SK-N-SH (cell line): ENCODE measurements around the gene LAPTM5. TPM values are rescaled to one million over a fixed set of nuclear protein-coding genes. Genes with fewer than 3 reads are reported as not detected.

ENCODE experiments used
- CTCF ChIA-PET: fragments of 300-600, 350-600 bp; formaldehyde crosslinking; extraction: SDS; loops from one replicate; lab custom pipeline; 2021; lab: Yijun Ruan, JAX
- POLR2A ChIA-PET: fragments of 350-600 bp; sonication (Branson Sonifier 250); formaldehyde crosslinking; extraction: SDS; loops from one replicate; lab custom pipeline; 2020; ENCODE audit warnings: antibody characterized with exemption, inconsistent platforms; lab: Yijun Ruan, JAX
- DNase-seq: peaks from one replicate; pipeline ENCODE4 v3.0.0; 2012
- H2AFZ ChIP-seq: fragments of 200-600 bp; sonication (generic); 2 replicates; pipeline ENCODE4 v1.8.1; 2016; ENCODE audit warnings: antibody characterized with exemption, mild to moderate bottlenecking, low read depth
- H3F3A ChIP-seq: fragments of 200-600 bp; sonication (generic); replicated peaks from 2 replicates; pipeline ENCODE3; 2016; ENCODE audit warnings: antibody characterized with exemption, mild to moderate bottlenecking; ENCODE audit not compliant: insufficient read depth
- H3K27ac ChIP-seq, 2 experiments: fragments of 200-500 bp in 1 of 2; fragments of 200-600 bp in 1 of 2; sonication (Bioruptor generic) in 1 of 2; sonication (generic), shearing (Covaris generic) in 1 of 2; 2 replicates each; pipeline versions ENCODE4 v1.5.1 to v1.6.1; 2014 to 2016; ENCODE audit warnings: low read depth in 2 of 2, inconsistent platforms in 1 of 2, low read length in 1 of 2, mild to moderate bottlenecking in 1 of 2, mixed read lengths in 1 of 2
- H3K27me3 ChIP-seq: fragments of 200-600 bp; sonication (generic), shearing (Covaris generic); 2 replicates; pipeline ENCODE4 v1.6.1; 2016; ENCODE audit warnings: mixed run types; ENCODE audit not compliant: insufficient read depth
- H3K36me3 ChIP-seq, 2 experiments: fragments of 200-500 bp in 1 of 2; fragments of 200-600 bp in 1 of 2; sonication (Bioruptor generic) in 1 of 2; sonication (generic) in 1 of 2; replicated peaks in 1 of 2; 2 replicates each; pipeline versions ENCODE3 to v1.5.1; 2014 to 2016; ENCODE audit warnings: low read length in 1 of 2, mild to moderate bottlenecking in 1 of 2; ENCODE audit not compliant: insufficient read depth in 2 of 2, control insufficient read depth in 1 of 2
- H3K4me1 ChIP-seq, 2 experiments: fragments of 200-500 bp in 1 of 2; fragments of 200-600 bp in 1 of 2; sonication (Bioruptor generic) in 1 of 2; sonication (generic), shearing (Covaris generic) in 1 of 2; 2 replicates each; pipeline versions ENCODE4 v1.5.1 to v1.6.1; 2014 to 2016; ENCODE audit warnings: low read depth in 1 of 2, low read length in 1 of 2, mixed run types in 1 of 2; ENCODE audit not compliant: insufficient read depth in 2 of 2, control insufficient read depth in 1 of 2
- H3K4me2 ChIP-seq: fragments of 200-600 bp; sonication (generic), shearing (Covaris generic); 2 replicates; pipeline ENCODE4 v1.6.1; 2017; ENCODE audit warnings: mixed run types
- H3K4me3 ChIP-seq, 2 experiments: fragments of 200-500 bp in 1 of 2; fragments of 200-600 bp in 1 of 2; sonication (Bioruptor generic) in 1 of 2; sonication (generic), shearing (Covaris generic) in 1 of 2; 2 replicates each; pipeline versions ENCODE4 v1.5.1 to v1.8.1; 2014 to 2016; ENCODE audit warnings: low read depth in 2 of 2, inconsistent platforms in 1 of 2, low read length in 1 of 2, mild to moderate bottlenecking in 1 of 2, mixed read lengths in 1 of 2, moderate library complexity in 1 of 2
- H3K79me2 ChIP-seq: fragments of 200-600 bp; sonication (generic); 2 replicates; pipeline ENCODE4 v1.8.1; 2017; ENCODE audit warnings: mild to moderate bottlenecking; ENCODE audit not compliant: insufficient read depth
- H3K9ac ChIP-seq: fragments of 200-600 bp; sonication (generic); 2 replicates; pipeline ENCODE4 v1.6.1; 2017; ENCODE audit warnings: mixed run types
- H3K9me2 ChIP-seq: fragments of 200-600 bp; sonication (generic); 2 replicates; pipeline ENCODE4 v1.6.1; 2017; ENCODE audit warnings: mixed run types
- H3K9me3 ChIP-seq: fragments of 200-600 bp; sonication (generic); 2 replicates; pipeline ENCODE4 v1.6.1; 2017; ENCODE audit warnings: mixed run types, mild to moderate bottlenecking, moderate library complexity
- H4K20me1 ChIP-seq: fragments of 200-600 bp; sonication (generic); 2 replicates; pipeline ENCODE4 v1.6.1; 2017; ENCODE audit warnings: mild to moderate bottlenecking, mixed run types; ENCODE audit not compliant: insufficient read depth
- FOSL2 ChIP-seq: IDR thresholded peaks from 2 replicates; pipeline ENCODE4 v1.4.0; 2012; ENCODE audit warnings: low read depth, mild to moderate bottlenecking, moderate library complexity, borderline replicate concordance
- JUND ChIP-seq: IDR thresholded peaks from 2 replicates; pipeline ENCODE4 v1.4.0; 2012
- MEF2A ChIP-seq: IDR thresholded peaks from 2 replicates; pipeline ENCODE4 v1.4.0; 2012; ENCODE audit warnings: low read depth, borderline replicate concordance
- MXI1 ChIP-seq: IDR thresholded peaks from 2 replicates; pipeline ENCODE4 v1.6.1; 2012; ENCODE audit warnings: mild to moderate bottlenecking, low read depth, low read length, improper control_type of control experiment
- NFIC ChIP-seq: IDR thresholded peaks from 2 replicates; pipeline ENCODE4 v1.4.0; 2012; ENCODE audit warnings: borderline replicate concordance
- POLR2AphosphoS5 ChIP-seq: IDR thresholded peaks from 2 replicates; pipeline ENCODE4 v1.6.1; 2012; ENCODE audit warnings: low read depth, low read length
- RAD21 ChIP-seq: IDR thresholded peaks from 2 replicates; pipeline ENCODE4 v1.6.1; 2012; ENCODE audit warnings: mild to moderate bottlenecking, low read length
- RCOR1 ChIP-seq: fragments of 150-350 bp; IDR thresholded peaks from 2 replicates; pipeline ENCODE4 v1.6.1; 2017; ENCODE audit warnings: antibody characterized with exemption, low read length
- REST ChIP-seq: IDR thresholded peaks from 2 replicates; pipeline ENCODE4 v1.6.1; 2012; ENCODE audit warnings: mild to moderate bottlenecking, low read depth, low read length, moderate library complexity
- RFX5 ChIP-seq: IDR thresholded peaks from 2 replicates; pipeline ENCODE4 v1.6.1; 2012; ENCODE audit warnings: mild to moderate bottlenecking, improper control_type of control experiment, low read length
- SIN3A ChIP-seq: IDR thresholded peaks from 2 replicates; pipeline ENCODE4 v1.6.1; 2012; ENCODE audit warnings: low read depth, mild to moderate bottlenecking, low read length, moderate library complexity, borderline replicate concordance
- YY1 ChIP-seq: IDR thresholded peaks from 2 replicates; pipeline ENCODE4 v1.4.0; 2012; ENCODE audit warnings: low read depth, mild to moderate bottlenecking
- WGBS: methylation state at CpG from one replicate; pipeline ENCODE4 v1.1.6; 2017; ENCODE audit warnings: low lambda C conversion rate; 5-methylcytosine and 5-hydroxymethylcytosine counted together
- polyA plus RNA-seq, 3 experiments: library from polyadenylated mRNA; depleted of rRNA; stranded (reverse); fragments of >200 nt; gene quantifications; 2 replicates each; pipeline ENCODE4 v1.2.3, GENCODE V29; 2012
- TF ChIP-seq, protein P1 (sequence below): IDR thresholded peaks from 2 replicates; pipeline ENCODE4 v1.4.0; 2012; ENCODE audit warnings: low read depth
- TF ChIP-seq, protein P2 (sequence below): fragments of 150-350 bp; IDR thresholded peaks from 2 replicates; pipeline ENCODE4 v1.6.1; 2017; ENCODE audit warnings: antibody characterized with exemption, low read length, low read depth, borderline replicate concordance

Gene LAPTM5
- polyA plus RNA-seq, 1 of the 3 experiments (the other 2 are of a cell fraction), result 1.1 TPM

GRCh38 chr1:30704765-30705509 is 52.6 kb downstream of the LAPTM5 start:
- CTCF ChIA-PET, result interaction anchor here (1.8 kb wide), 1 partner anchor 324 kb away, joined by 6 read pairs; no protein-coding TSS in a partner anchor
- H3K4me2 ChIP-seq, result no peak overlapping the region
- no peak for DNase-seq
- no peak overlapping the region for H3K27ac ChIP-seq
- H2AFZ ChIP-seq, result no peak overlapping the region
- peaks cover 6 to 11% of the 10 kb centered on the region in 2 experiments; a peak in 2 of 4 replicates for H3K4me1 ChIP-seq
- no peaks in the 10 kb centered on the region for H3K79me2 ChIP-seq
- TF ChIP-seq POLR2AphosphoS5 (no peak), RFX5 (no peak), RCOR1 (no peak), NFIC (no peak), YY1 (no peak), FOSL2 (no peak), MXI1 (no peak), RAD21 (no peak), MEF2A (no peak), JUND (no peak)
- TF ChIP-seq, protein P1, sequence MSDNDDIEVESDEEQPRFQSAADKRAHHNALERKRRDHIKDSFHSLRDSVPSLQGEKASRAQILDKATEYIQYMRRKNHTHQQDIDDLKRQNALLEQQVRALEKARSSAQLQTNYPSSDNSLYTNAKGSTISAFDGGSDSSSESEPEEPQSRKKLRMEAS, result no peak
- TF ChIP-seq, protein P2, sequence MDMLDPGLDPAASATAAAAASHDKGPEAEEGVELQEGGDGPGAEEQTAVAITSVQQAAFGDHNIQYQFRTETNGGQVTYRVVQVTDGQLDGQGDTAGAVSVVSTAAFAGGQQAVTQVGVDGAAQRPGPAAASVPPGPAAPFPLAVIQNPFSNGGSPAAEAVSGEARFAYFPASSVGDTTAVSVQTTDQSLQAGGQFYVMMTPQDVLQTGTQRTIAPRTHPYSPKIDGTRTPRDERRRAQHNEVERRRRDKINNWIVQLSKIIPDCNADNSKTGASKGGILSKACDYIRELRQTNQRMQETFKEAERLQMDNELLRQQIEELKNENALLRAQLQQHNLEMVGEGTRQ, result no peak
- TF ChIP-seq, all 33 proteins: peak for 0
- WGBS, result 50% methylated on average over 13 of the region's 14 CpGs
- Histone ChIP-seq H3K9me3 (no peaks in the 10 kb centered on the region), H3K27me3 (no peaks in the 10 kb centered on the region), H3K36me3 (no peaks in the 10 kb centered on the region), H3K4me3 (no peak overlapping the region), H3F3A (no peaks in the 10 kb centered on the region), H3K9me2 (no peaks in the 10 kb centered on the region), H3K9ac (no peak overlapping the region), H4K20me1 (no peaks in the 10 kb centered on the region)
- POLR2A ChIA-PET, result no interaction called here

DNA sequence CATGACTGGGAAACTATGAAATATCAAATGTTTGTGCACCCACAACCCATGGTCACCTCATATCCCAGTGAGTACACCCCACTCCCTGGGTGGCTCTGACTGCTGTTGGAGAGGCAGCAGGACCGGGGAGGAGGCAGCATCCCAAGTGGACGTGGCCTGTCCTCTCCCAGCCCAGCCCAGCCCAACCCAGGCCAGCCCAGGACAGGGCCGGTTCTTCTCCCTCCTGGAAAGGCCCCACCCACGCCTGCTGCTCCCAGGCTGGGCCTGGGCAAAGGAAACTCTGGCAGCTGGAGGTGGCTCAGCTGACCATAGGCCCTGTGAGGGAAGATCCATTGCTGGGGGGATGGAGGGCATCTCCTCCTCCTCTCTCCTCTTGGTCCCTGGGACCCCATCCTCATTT is 53.3 kb downstream of the LAPTM5 start:
- no peak for TF ChIP-seq NFIC
- no peak for TF ChIP-seq REST
- no peak for TF ChIP-seq RAD21
- TF ChIP-seq RFX5, result no peak
- TF ChIP-seq RCOR1, result no peak
- no peak for TF ChIP-seq SIN3A
- TF ChIP-seq YY1, result no peak
- TF ChIP-seq JUND, result no peak
- Histone ChIP-seq H3F3A (no peaks in the 10 kb centered on the region), H3K27me3 (no peaks in the 10 kb centered on the region), H4K20me1 (no peaks in the 10 kb centered on the region), H3K4me2 (no peak overlapping the region), H3K4me1 (peaks cover 6 to 11% of the 10 kb centered on the region in 2 experiments; a peak in 2 of 4 replicates), H3K27ac (no peak overlapping the region), H3K79me2 (no peaks in the 10 kb centered on the region), H3K9me2 (no peaks in the 10 kb centered on the region), H2AFZ (no peak overlapping the region), H3K9ac (no peak overlapping the region), H3K4me3 (no peak overlapping the region), H3K9me3 (no peaks in the 10 kb centered on the region), H3K36me3 (no peaks in the 10 kb centered on the region)
- ChIA-PET CTCF (interaction anchor here (1.2 to 1.8 kb wide), 2 partner anchors 15 to 324 kb away, joined by 3 to 6 read pairs; no protein-coding TSS in a partner anchor), POLR2A (no interaction called here)
- WGBS, result no CpG with 5 or more reads among the region's 4 CpGs
- DNase-seq, result no peak
